ENCODE results near the gene PSME3IP1. TPM values are rescaled to one million over a fixed set of nuclear protein-coding genes. Genes with fewer than 3 reads are reported as not detected.

The PSME3IP1 gene
- total and polyA plus RNA-seq, 2 of the 4 experiments (the other 2 are of a cell fraction) = 50.2 to 75.2 TPM

- Histone ChIP-seq H3K14ac (replicated peaks; ENCODE audit: low read depth, low read length) (no peak overlapping the region), H3K4ac (ENCODE audit: low read depth, low read length) (no peak overlapping the region), H3K4me1 (ENCODE audit: control insufficient read depth, insufficient read depth, low read length) (no peaks in the 10 kb centered on the region), H2BK5ac (ENCODE audit: low read depth, low read length, poor library complexity, severe bottlenecking) (no peak overlapping the region), H3K23ac (ENCODE audit: low read depth, low read length) (no peak overlapping the region), H4K5ac (ENCODE audit: low read depth, low read length) (no peak overlapping the region), H2BK120ac (ENCODE audit: low read depth, low read length) (no peak overlapping the region), H2AK9ac (replicated peaks; ENCODE audit: low read depth, low read length, poor library complexity) (no peak overlapping the region), H3K79me1 (ENCODE audit: low read depth in 1 of 2, low read length in 2 of 2) (no peaks in the 10 kb centered on the region), H3K9ac (ENCODE audit: low read depth, low read length) (no peak overlapping the region), H3K56ac (ENCODE audit: extremely low read depth, insufficient read depth, low read length) (no peak overlapping the region), H4K91ac (ENCODE audit: insufficient read depth, low read depth, low read length) (no peak overlapping the region), H3K27me3 (ENCODE audit: control insufficient read depth, insufficient read depth, low read length) (no peaks in the 10 kb centered on the region), H3K9me3 (ENCODE audit: control insufficient read depth, insufficient read depth, low read length) (no peaks in the 10 kb centered on the region), H3K27ac (ENCODE audit: insufficient read depth, low read length) (no peak overlapping the region), H2AFZ (replicated peaks; ENCODE audit: low read length, poor library complexity) (no peak overlapping the region), H2BK20ac (ENCODE audit: low read depth, low read length) (no peak overlapping the region), H3K18ac (ENCODE audit: low read depth, low read length) (no peak overlapping the region), H3K9me1 (ENCODE audit: insufficient read depth, low read length) (peaks cover 12% of the 10 kb centered on the region; the same call in 1 of the 2 replicates), H2BK15ac (ENCODE audit: low read depth, low read length) (no peak overlapping the region), H4K20me1 (ENCODE audit: insufficient read depth, low read length) (no peaks in the 10 kb centered on the region), H3K4me3 (ENCODE audit: insufficient read depth, low read depth, low read length) (no peak overlapping the region), H3K4me2 (ENCODE audit: low read depth, low read length) (no peak overlapping the region), H4K8ac (ENCODE audit: low read depth in 2 of 2, low read length in 2 of 2) (no peak overlapping the region), H3K36me3 (ENCODE audit: control insufficient read depth, insufficient read depth, low read length) (peaks cover 4% of the 10 kb centered on the region; the same call in 1 of the 2 replicates), H2AK5ac (ENCODE audit: low read depth, low read length) (no peak overlapping the region)
- DNase-seq = no peak
- TF ChIP-seq RFX5 (IDR thresholded peaks at IDR 0.05; ENCODE audit: low read depth, low read length) (no peak), POLR2A (IDR thresholded peaks at IDR 0.05; ENCODE audit: low read depth, low read length) (no peak), RCOR1 (IDR thresholded peaks at IDR 0.05; ENCODE audit: insufficient replicate concordance, low read length) (no peak), BHLHE40 (IDR thresholded peaks at IDR 0.05; ENCODE audit: low read depth, low read length) (no peak), USF2 (IDR thresholded peaks at IDR 0.05; ENCODE audit: low read depth, low read length) (no peak), SMC3 (IDR thresholded peaks at IDR 0.05; ENCODE audit: low read depth, low read length) (no peak), MAFK (IDR thresholded peaks at IDR 0.05; ENCODE audit: low read depth, low read length) (no peak), MXI1 (IDR thresholded peaks at IDR 0.05; ENCODE audit: borderline replicate concordance, low read depth, low read length) (no peak), CTCF (conservative IDR thresholded peaks at IDR 0.05; ENCODE audit: low read depth, low read length) (no peak), CEBPB (IDR thresholded peaks at IDR 0.05; ENCODE audit: low read depth, low read length) (no peak), RAD21 (IDR thresholded peaks at IDR 0.05; ENCODE audit: low read length) (no peak), CHD1 (IDR thresholded peaks at IDR 0.05; ENCODE audit: low read depth, low read length) (no peak), FOS (IDR thresholded peaks at IDR 0.05; ENCODE audit: low read depth, low read length) (no peak), NFE2L2 (IDR thresholded peaks at IDR 0.05; ENCODE audit: low read depth, low read length) (no peak), MAZ (IDR thresholded peaks at IDR 0.05; ENCODE audit: borderline replicate concordance, low read depth, low read length) (no peak), ELK1 (IDR thresholded peaks at IDR 0.05; ENCODE audit: borderline replicate concordance, low read depth, low read length) (no peak)
- no CpG with 5 or more reads among the region's 11 CpGs for WGBS, 2 experiments (ENCODE audit: extremely low coverage in 2 of 2, insufficient read length in 1 of 2)
- ChIA-PET POLR2A (ENCODE audit: unreplicated experiment) (no interaction called here), CTCF (no interaction called here)
- in situ Hi-C loops (cut with MboI; ENCODE audit: low sequenced_read_pairs) = no loop called here
- intact Hi-C loops (cut with micrococcal nuclease) = no loop called here
- no TSS peak for BruUV-seq (replicated peaks)
- dilution Hi-C loops (cut with HindIII; ENCODE audit: low sequenced_read_pairs, unreplicated experiment) = no loop called here
- ATAC-seq (ENCODE audit: low read depth) = no peak
Observed at GRCh38 chr16:57123974-57124674, 61.7 kb downstream of the PSME3IP1 start.
